Measurements from ENCODE around the gene NTS. TPM values are rescaled to one million over a fixed set of nuclear protein-coding genes. Genes with fewer than 3 reads are reported as not detected.

NTS gene
- not detected for total RNA-seq

GRCh38 chr12:85874031-85874461 is at the start of gene NTS:
TSS of gene NTS (plus strand) at chr12:85874295. CDS start at chr12:85874404, 109 bp downstream.
- no peak within 1 kb of the TSS for H3K4me3 Mint-ChIP-seq
- no peaks in the 10 kb centered on the region for H3K36me3 Mint-ChIP-seq
- H3K4me1 Mint-ChIP-seq, result no peaks in the 10 kb centered on the region
- no peak within 1 kb of the TSS for H3K27ac Mint-ChIP-seq
- DNase-seq, result no peak
- no peak for ATAC-seq (ENCODE audit: low read depth)
- POLR2A ChIA-PET, result no interaction called here
- peaks cover 8% of the 10 kb centered on the region for H3K27me3 Mint-ChIP-seq
- no peaks in the 10 kb centered on the region for H3K9me3 Mint-ChIP-seq

GRCh38 chr12:85825746-85826145 is 48.3 kb upstream of the NTS start:
- DNase-seq, result no peak
- H3K4me3 Mint-ChIP-seq, result no peak overlapping the region
- no peaks in the 10 kb centered on the region for H3K9me3 Mint-ChIP-seq
- POLR2A ChIA-PET, result no interaction called here
- no peaks in the 10 kb centered on the region for H3K36me3 Mint-ChIP-seq
- no peaks in the 10 kb centered on the region for H3K27me3 Mint-ChIP-seq
- ATAC-seq (ENCODE audit: low read depth), result no peak
- no peaks in the 10 kb centered on the region for H3K4me1 Mint-ChIP-seq
- no peak overlapping the region for H3K27ac Mint-ChIP-seq

GRCh38 chr12:85828576-85828975 is 45.5 kb upstream of the NTS start:
- POLR2A ChIA-PET, result no interaction called here
- no peak overlapping the region for H3K4me3 Mint-ChIP-seq
- H3K27me3 Mint-ChIP-seq, result no peaks in the 10 kb centered on the region
- H3K4me1 Mint-ChIP-seq, result no peaks in the 10 kb centered on the region
- DNase-seq (no peak), ATAC-seq (ENCODE audit: low read depth) (no peak)
- no peaks in the 10 kb centered on the region for H3K9me3 Mint-ChIP-seq
- no peak overlapping the region for H3K27ac Mint-ChIP-seq
- H3K36me3 Mint-ChIP-seq, result no peaks in the 10 kb centered on the region

- no peak overlapping the region for H3K4me3 Mint-ChIP-seq
- POLR2A ChIA-PET, result no interaction called here
- ATAC-seq (ENCODE audit: low read depth) (no peak), DNase-seq (no peak)
- H3K4me1 Mint-ChIP-seq, result no peaks in the 10 kb centered on the region
- no peak overlapping the region for H3K27ac Mint-ChIP-seq
- H3K27me3 Mint-ChIP-seq, result no peaks in the 10 kb centered on the region
- no peaks in the 10 kb centered on the region for H3K36me3 Mint-ChIP-seq
- H3K9me3 Mint-ChIP-seq, result no peaks in the 10 kb centered on the region
Measured at GRCh38 chr12:85829391-85829790, 44.7 kb upstream of the NTS start.

GRCh38 chr12:85831327-85831990 is 42.6 kb upstream of the NTS start:
- H3K4me3 Mint-ChIP-seq, result no peak overlapping the region
- no peaks in the 10 kb centered on the region for H3K27me3 Mint-ChIP-seq
- no peak for DNase-seq
- POLR2A ChIA-PET, result no interaction called here
- no peaks in the 10 kb centered on the region for H3K4me1 Mint-ChIP-seq
- H3K36me3 Mint-ChIP-seq, result no peaks in the 10 kb centered on the region
- no peak overlapping the region for H3K27ac Mint-ChIP-seq
- no peak for ATAC-seq (ENCODE audit: low read depth)
- no peaks in the 10 kb centered on the region for H3K9me3 Mint-ChIP-seq

GRCh38 chr12:85833579-85833978 is 40.5 kb upstream of the NTS start:
- Mint-ChIP-seq H3K4me1 (no peaks in the 10 kb centered on the region), H3K27ac (no peak overlapping the region), H3K4me3 (no peak overlapping the region), H3K36me3 (no peaks in the 10 kb centered on the region), H3K9me3 (no peaks in the 10 kb centered on the region), H3K27me3 (no peaks in the 10 kb centered on the region)
- POLR2A ChIA-PET, result no interaction called here
- ATAC-seq (ENCODE audit: low read depth) (no peak), DNase-seq (no peak)

- Mint-ChIP-seq H3K27me3 (no peaks in the 10 kb centered on the region), H3K36me3 (no peaks in the 10 kb centered on the region), H3K27ac (no peak overlapping the region), H3K4me1 (no peaks in the 10 kb centered on the region), H3K4me3 (no peak overlapping the region), H3K9me3 (no peaks in the 10 kb centered on the region)
- POLR2A ChIA-PET, result no interaction called here
- ATAC-seq (ENCODE audit: low read depth) (no peak), DNase-seq (no peak)
Measured at GRCh38 chr12:85834378-85834777, 39.7 kb upstream of the NTS start.

- POLR2A ChIA-PET, result no interaction called here
- Mint-ChIP-seq H3K36me3 (no peaks in the 10 kb centered on the region), H3K4me3 (no peak overlapping the region), H3K27me3 (no peaks in the 10 kb centered on the region), H3K27ac (no peak overlapping the region), H3K4me1 (no peaks in the 10 kb centered on the region), H3K9me3 (no peaks in the 10 kb centered on the region)
- ATAC-seq (ENCODE audit: low read depth), result no peak
- no peak for DNase-seq
Measured at GRCh38 chr12:85835426-85836196, 38.5 kb upstream of the NTS start.

- Mint-ChIP-seq H3K36me3 (no peaks in the 10 kb centered on the region), H3K4me3 (no peak within 1 kb of the TSS), H3K27me3 (no peaks in the 10 kb centered on the region), H3K9me3 (no peaks in the 10 kb centered on the region), H3K4me1 (no peaks in the 10 kb centered on the region), H3K27ac (no peak within 1 kb of the TSS)
- POLR2A ChIA-PET, result no interaction called here
- DNase-seq (no peak), ATAC-seq (ENCODE audit: low read depth) (no peak)
Measured at GRCh38 chr12:85836197-85837090, 37.7 kb upstream of the NTS start, which contains the start of gene RASSF9. TSS of gene RASSF9 (minus strand) at chr12:85836409. CDS start at chr12:85836201, 208 bp downstream.

GRCh38 chr12:85843606-85844310 is 30.3 kb upstream of the NTS start:
- no peak for ATAC-seq (ENCODE audit: low read depth)
- H3K27ac Mint-ChIP-seq, result no peak overlapping the region
- no peak for DNase-seq
- no peaks in the 10 kb centered on the region for H3K36me3 Mint-ChIP-seq
- H3K4me1 Mint-ChIP-seq, result no peaks in the 10 kb centered on the region
- H3K4me3 Mint-ChIP-seq, result no peak overlapping the region
- no peaks in the 10 kb centered on the region for H3K9me3 Mint-ChIP-seq
- no peaks in the 10 kb centered on the region for H3K27me3 Mint-ChIP-seq
- POLR2A ChIA-PET, result no interaction called here

GRCh38 chr12:85849344-85849743 is 24.8 kb upstream of the NTS start:
- H3K4me3 Mint-ChIP-seq, result no peak overlapping the region
- no peaks in the 10 kb centered on the region for H3K4me1 Mint-ChIP-seq
- no peak for DNase-seq
- no peaks in the 10 kb centered on the region for H3K27me3 Mint-ChIP-seq
- ATAC-seq (ENCODE audit: low read depth), result no peak
- no peaks in the 10 kb centered on the region for H3K36me3 Mint-ChIP-seq
- POLR2A ChIA-PET, result no interaction called here
- no peak overlapping the region for H3K27ac Mint-ChIP-seq
- no peaks in the 10 kb centered on the region for H3K9me3 Mint-ChIP-seq

- Mint-ChIP-seq H3K9me3 (peaks cover 5% of the 10 kb centered on the region), H3K27ac (no peak overlapping the region), H3K27me3 (no peaks in the 10 kb centered on the region), H3K4me1 (no peaks in the 10 kb centered on the region), H3K36me3 (no peaks in the 10 kb centered on the region), H3K4me3 (no peak overlapping the region)
- ATAC-seq (ENCODE audit: low read depth) (no peak), DNase-seq (no peak)
- POLR2A ChIA-PET, result no interaction called here
Measured at GRCh38 chr12:85855305-85855704, 18.8 kb upstream of the NTS start.

- no peaks in the 10 kb centered on the region for H3K4me1 Mint-ChIP-seq
- no peaks in the 10 kb centered on the region for H3K27me3 Mint-ChIP-seq
- no peak for ATAC-seq (ENCODE audit: low read depth)
- peaks cover 5% of the 10 kb centered on the region for H3K9me3 Mint-ChIP-seq
- POLR2A ChIA-PET, result no interaction called here
- no peaks in the 10 kb centered on the region for H3K36me3 Mint-ChIP-seq
- DNase-seq, result no peak
- H3K27ac Mint-ChIP-seq, result no peak overlapping the region
- no peak overlapping the region for H3K4me3 Mint-ChIP-seq
Measured at GRCh38 chr12:85856966-85857365, 17.1 kb upstream of the NTS start.

Data from activated naive CD8-positive, alpha-beta T cell treated with anti-CD3 and anti-CD28 coated beads, Interleukin-2, amount 10 ng/mL, durations not matched to agents 7 days and 5 days (primary cell).